Type B pancreatic cell (in vitro differentiated cells): ENCODE data around the gene DYRK1B. TPM values are rescaled to one million over a fixed set of nuclear protein-coding genes. Genes with fewer than 3 reads are reported as not detected.

Source experiments
- DNase-seq: peaks from one replicate; pipeline ENCODE4 v3.0.0; 2021; ENCODE audit warnings: mixed read lengths; ENCODE audit not compliant: unreplicated experiment; ENCODE audit errors: extremely low spot score
- H3K27ac Mint-ChIP-seq: 2 replicates; pipeline ENCODE4 v1.8.0; 2021; ENCODE audit warnings: mild to moderate bottlenecking, mixed read lengths
- H3K27me3 Mint-ChIP-seq: 2 replicates; pipeline ENCODE4 v1.8.0; 2021; ENCODE audit warnings: mixed read lengths
- H3K36me3 Mint-ChIP-seq: 2 replicates; pipeline ENCODE4 v1.8.0; 2021; ENCODE audit warnings: mixed read lengths
- H3K4me1 Mint-ChIP-seq: one replicate; pipeline ENCODE4 v1.8.0; 2021; ENCODE audit warnings: mixed read lengths; ENCODE audit not compliant: unreplicated experiment
- H3K4me3 Mint-ChIP-seq: 2 replicates; pipeline ENCODE4 v1.8.0; 2021; ENCODE audit warnings: mild to moderate bottlenecking, mixed read lengths
- H3K9me3 Mint-ChIP-seq: 2 replicates; pipeline ENCODE4 v1.8.0; 2021; ENCODE audit warnings: mixed read lengths
- total RNA-seq: library from RNA; stranded (reverse); gene quantifications from 2 replicates; pipeline ENCODE4 v1.2.1, GENCODE V29; 2021; ENCODE audit warnings: low replicate concordance
- TF ChIP-seq, protein P1 (sequence below): fragments of 200-600 bp; sonication (generic); conservative IDR thresholded peaks from 2 replicates; pipeline ENCODE4 v1.5.0; 2021; ENCODE audit warnings: antibody characterized with exemption, mild to moderate bottlenecking

The DYRK1B gene
- total RNA-seq, 1 donor from 2014 or later = 49.3 TPM

DNA sequence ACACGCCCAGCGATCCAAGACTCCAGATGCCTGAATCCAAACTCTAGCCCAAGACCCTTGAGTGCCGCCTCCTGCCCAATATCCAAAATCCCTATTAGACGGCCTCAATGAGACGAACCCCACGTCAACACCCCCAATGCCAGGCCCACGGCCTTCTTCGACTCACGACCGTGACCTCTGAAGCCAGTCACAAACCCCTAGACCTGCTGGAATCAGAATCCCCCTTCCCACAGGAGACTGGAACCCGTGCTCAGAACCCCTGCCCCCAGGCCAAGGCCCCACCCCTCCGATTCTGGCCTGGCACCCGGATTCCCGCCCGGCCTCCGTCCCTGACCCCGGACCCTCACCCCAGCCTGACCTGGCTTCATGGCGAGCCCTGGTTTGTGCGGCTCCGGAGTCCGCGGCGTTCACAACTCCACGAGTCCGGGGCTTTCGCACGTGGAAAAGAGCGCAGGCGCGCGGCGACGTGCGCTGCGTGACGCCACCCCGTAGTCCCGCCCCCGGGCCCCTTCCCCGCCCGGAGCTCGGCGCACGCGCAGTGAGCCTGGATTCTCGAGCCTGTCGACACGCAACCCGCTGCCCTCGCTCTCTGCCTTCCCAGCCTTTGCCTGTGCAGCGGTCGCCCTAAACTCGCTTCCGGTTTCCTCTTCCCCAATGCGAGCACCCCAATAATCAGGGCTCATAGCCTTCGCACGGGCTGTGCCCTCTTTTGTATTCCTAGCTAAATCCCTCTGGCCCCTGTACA, 12.1 kb upstream of the DYRK1B start, which contains the start of gene FBL:
Gene FBL (minus strand): TSS at position 447 of the 745 bp plus-strand sequence. CDS start 79 bp downstream, at position 368.
- TF ChIP-seq, protein P1, sequence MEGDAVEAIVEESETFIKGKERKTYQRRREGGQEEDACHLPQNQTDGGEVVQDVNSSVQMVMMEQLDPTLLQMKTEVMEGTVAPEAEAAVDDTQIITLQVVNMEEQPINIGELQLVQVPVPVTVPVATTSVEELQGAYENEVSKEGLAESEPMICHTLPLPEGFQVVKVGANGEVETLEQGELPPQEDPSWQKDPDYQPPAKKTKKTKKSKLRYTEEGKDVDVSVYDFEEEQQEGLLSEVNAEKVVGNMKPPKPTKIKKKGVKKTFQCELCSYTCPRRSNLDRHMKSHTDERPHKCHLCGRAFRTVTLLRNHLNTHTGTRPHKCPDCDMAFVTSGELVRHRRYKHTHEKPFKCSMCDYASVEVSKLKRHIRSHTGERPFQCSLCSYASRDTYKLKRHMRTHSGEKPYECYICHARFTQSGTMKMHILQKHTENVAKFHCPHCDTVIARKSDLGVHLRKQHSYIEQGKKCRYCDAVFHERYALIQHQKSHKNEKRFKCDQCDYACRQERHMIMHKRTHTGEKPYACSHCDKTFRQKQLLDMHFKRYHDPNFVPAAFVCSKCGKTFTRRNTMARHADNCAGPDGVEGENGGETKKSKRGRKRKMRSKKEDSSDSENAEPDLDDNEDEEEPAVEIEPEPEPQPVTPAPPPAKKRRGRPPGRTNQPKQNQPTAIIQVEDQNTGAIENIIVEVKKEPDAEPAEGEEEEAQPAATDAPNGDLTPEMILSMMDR = no peak
- Mint-ChIP-seq H3K27ac (peak within 1 kb of the TSS; percentile 95), H3K4me1 (peaks cover 42% of the 10 kb centered on the region), H3K4me3 (peak within 1 kb of the TSS; percentile 96), H3K9me3 (no peaks in the 10 kb centered on the region), H3K27me3 (no peaks in the 10 kb centered on the region), H3K36me3 (peaks cover 3% of the 10 kb centered on the region)
- peak; percentile 99 for DNase-seq

DNA sequence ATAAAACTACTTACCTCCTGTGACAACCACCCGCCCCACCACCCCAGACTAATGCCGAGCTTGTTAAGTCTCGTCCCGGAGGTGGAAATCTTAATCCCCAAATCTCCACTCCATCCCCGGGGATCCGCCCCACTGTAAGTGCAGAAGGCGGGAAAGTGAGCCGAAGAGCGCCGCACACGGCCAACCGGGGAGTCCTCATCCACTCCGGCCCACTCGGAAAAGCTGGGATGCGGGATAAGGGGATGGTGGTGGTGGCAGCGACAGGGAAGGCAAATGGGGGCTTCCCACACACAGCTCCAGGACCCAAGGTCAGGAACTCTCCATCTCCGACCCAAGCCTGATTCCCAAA, 11.6 kb upstream of the DYRK1B start:
- Mint-ChIP-seq H3K36me3 (peaks cover 3% of the 10 kb centered on the region), H3K4me3 (peak overlapping the region; percentile 96), H3K4me1 (peaks cover 42% of the 10 kb centered on the region), H3K9me3 (no peaks in the 10 kb centered on the region), H3K27ac (peak overlapping the region; percentile 95), H3K27me3 (no peaks in the 10 kb centered on the region)
- DNase-seq = no peak
- TF ChIP-seq, protein P1 = peak; percentile 11

- TF ChIP-seq, protein P1 = no peak
- Mint-ChIP-seq H3K4me1 (peaks cover 42% of the 10 kb centered on the region), H3K27me3 (no peaks in the 10 kb centered on the region), H3K27ac (peak overlapping the region; percentile 95), H3K4me3 (peak overlapping the region; percentile 96), H3K9me3 (no peaks in the 10 kb centered on the region), H3K36me3 (peaks cover 3% of the 10 kb centered on the region)
- no peak for DNase-seq
Measured at GRCh38 chr19:39845172-39845571, 11.2 kb upstream of the DYRK1B start.

DNA sequence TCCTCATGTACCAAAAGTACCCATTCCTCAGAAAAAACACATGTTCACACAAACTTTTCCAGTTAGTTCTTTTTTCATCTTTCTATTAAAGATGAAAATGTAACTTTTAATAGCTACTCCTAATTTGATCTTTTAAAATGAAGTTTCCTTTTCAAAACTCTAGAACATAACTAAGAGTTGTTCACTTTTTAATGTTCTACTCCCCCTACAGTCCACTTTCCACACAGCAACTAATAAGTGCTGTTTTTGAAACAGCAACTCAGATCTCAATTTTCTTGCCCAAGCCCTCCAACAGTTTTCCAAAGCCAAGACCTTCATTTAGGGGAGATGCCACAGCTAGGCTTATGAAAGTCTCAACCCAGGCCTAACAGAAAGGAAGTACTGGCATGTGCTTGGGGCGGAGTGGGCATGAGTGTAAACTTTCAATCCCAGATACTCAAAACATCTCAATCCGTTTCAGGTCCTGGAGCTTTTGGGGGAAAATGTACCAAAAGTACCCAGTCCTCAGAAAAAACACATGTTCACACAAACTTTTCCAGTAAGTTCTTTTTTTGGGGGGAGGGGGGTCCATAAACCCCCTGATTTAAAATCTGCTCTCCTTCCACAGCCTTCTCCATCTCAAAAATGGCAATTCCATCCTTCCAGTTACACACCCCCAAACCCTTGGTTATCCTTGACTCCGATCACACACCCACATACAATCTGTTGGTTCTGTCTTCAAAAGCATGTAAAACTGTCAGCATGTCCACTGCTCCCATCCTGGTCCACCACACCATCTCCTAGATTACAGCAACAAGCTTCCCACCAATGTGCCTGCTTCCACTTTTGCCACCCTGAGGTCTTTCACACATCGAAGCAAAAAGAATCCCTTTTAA, 10.2 kb upstream of the DYRK1B start:
- peaks cover 8% of the 10 kb centered on the region for H3K36me3 Mint-ChIP-seq
- no peaks in the 10 kb centered on the region for H3K27me3 Mint-ChIP-seq
- no peaks in the 10 kb centered on the region for H3K9me3 Mint-ChIP-seq
- no peak for DNase-seq
- TF ChIP-seq, protein P1 = peak; percentile 85
- H3K4me1 Mint-ChIP-seq = peaks cover 48% of the 10 kb centered on the region
- peak overlapping the region; percentile 96 for H3K4me3 Mint-ChIP-seq
- peak overlapping the region; percentile 95 for H3K27ac Mint-ChIP-seq

DNA sequence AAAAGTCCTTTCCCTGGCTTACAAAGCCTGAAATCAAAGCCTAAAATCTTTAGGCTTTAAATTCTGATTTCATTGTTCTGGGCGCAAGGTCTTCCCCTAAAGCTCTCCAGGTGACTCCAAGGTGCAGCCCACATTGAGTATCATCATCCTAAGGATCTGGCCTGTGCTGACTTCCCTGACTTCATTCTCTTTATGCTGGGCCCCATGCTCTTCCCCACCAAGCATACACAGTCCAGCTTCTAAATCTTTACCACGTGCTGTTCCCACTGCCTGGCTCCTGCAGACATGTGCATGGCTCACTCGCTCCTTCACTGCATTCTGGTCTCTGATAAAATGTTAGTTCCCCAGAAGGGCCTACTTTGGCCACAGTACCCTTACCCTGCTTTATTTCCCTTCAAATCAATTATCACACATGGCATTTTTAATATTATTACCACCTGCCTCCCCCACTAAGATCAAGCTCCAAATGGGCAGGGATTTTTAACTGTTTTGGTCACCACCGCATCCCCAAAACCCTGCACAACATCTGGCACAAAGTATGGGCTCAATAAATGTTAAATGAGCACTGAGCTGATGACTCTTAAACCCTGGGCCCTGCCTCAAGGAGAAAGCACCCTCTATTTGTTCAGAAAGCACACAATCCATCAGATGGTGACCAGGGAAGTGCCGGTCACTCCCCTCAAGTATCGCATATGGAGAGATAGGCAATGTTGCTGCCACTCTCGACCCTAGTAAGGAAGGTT, 8.9 kb upstream of the DYRK1B start:
- H3K4me1 Mint-ChIP-seq = peaks cover 48% of the 10 kb centered on the region
- TF ChIP-seq, protein P1 = peak; percentile 8
- H3K4me3 Mint-ChIP-seq = peak overlapping the region; percentile 59
- H3K9me3 Mint-ChIP-seq = no peaks in the 10 kb centered on the region
- peaks cover 8% of the 10 kb centered on the region for H3K36me3 Mint-ChIP-seq
- peak overlapping the region; percentile 72 for H3K27ac Mint-ChIP-seq
- DNase-seq = no peak
- H3K27me3 Mint-ChIP-seq = no peaks in the 10 kb centered on the region
